Upper lobe of left lung (tissue), 6 donors: ENCODE data around the gene CNGB1. TPM values are rescaled to one million over a fixed set of nuclear protein-coding genes. Genes with fewer than 3 reads are reported as not detected.
"Not testable (repeated sequence)": the region's sequence is repeated elsewhere in the genome, so short reads cannot be mapped to it uniquely, and the experiment has no call there.

Source experiments
- ATAC-seq, 2 donors: fragments of 200-7000 bp; cut with Tn5 transposase; one replicate each; pipeline ENCODE4 v1.9.1; 2022; ENCODE audit warnings: mild to moderate bottlenecking in 2 of 2, moderate library complexity in 2 of 2; ENCODE audit not compliant: low FRiP score in 2 of 2
- DNase-seq, 2 donors: peaks; one replicate each; pipeline ENCODE4 v3.0.0-alpha.2; 2019 to 2020
- H3K27ac ChIP-seq, 4 donors: fragments of 200-600 bp; sonication (generic); one replicate each; pipeline ENCODE4 v1.5.1; 2016 to 2019
- H3K27me3 ChIP-seq, 4 donors: fragments of 200-600 bp; sonication (generic); one replicate each; pipeline ENCODE4 v1.5.1; 2017 to 2019
- H3K36me3 ChIP-seq, 4 donors: fragments of 200-600 bp; sonication (generic); one replicate each; pipeline ENCODE4 v1.5.1; 2016 to 2019
- H3K4me1 ChIP-seq, 4 donors: fragments of 200-600 bp; sonication (generic); one replicate each; pipeline ENCODE4 v1.5.1; 2018 to 2019
- H3K4me3 ChIP-seq, 4 donors: fragments of 200-600 bp; sonication (generic); one replicate each; pipeline ENCODE4 v1.5.1; 2017 to 2019; ENCODE audit warnings: mild to moderate bottlenecking in 2 of 4, moderate library complexity in 1 of 4
- H3K9me3 ChIP-seq, 4 donors: fragments of 200-600 bp; sonication (generic); one replicate each; pipeline ENCODE4 v1.5.1; 2018 to 2019
- CTCF ChIP-seq, 6 experiments: fragments of 450-650 bp in 4 of 6; fragments of 200-600 bp in 2 of 6; sonication (generic) in 2 of 6; IDR thresholded peaks; one replicate each; pipeline ENCODE4 v1.5.1; 2016 to 2019; ENCODE audit warnings: antibody characterized with exemption in 6 of 6
- EP300 ChIP-seq, 4 donors: sonication (generic); formaldehyde crosslinking; IDR thresholded peaks; one replicate each; pipeline ENCODE4 v1.5.1; 2017; ENCODE audit warnings: antibody characterized with exemption in 4 of 4, control low read depth in 2 of 4
- POLR2A ChIP-seq, 4 donors: fragments of 450-650 bp; IDR thresholded peaks; one replicate each; pipeline ENCODE4 v1.5.1; 2016 to 2017; ENCODE audit warnings: antibody characterized with exemption in 4 of 4, mild to moderate bottlenecking in 2 of 4
- POLR2AphosphoS5 ChIP-seq, 2 donors: sonication (generic); formaldehyde crosslinking; IDR thresholded peaks; one replicate each; pipeline ENCODE4 v1.5.1; 2017; ENCODE audit warnings: antibody characterized with exemption in 2 of 2
- WGBS, 2 donors: methylation state at CpG; one replicate each; pipeline ENCODE4 v1.1.5; 2017 to 2018; 5-methylcytosine and 5-hydroxymethylcytosine counted together
- total RNA-seq, 6 donors: library from RNA; depleted of rRNA in 4 of 6; stranded (reverse); fragments of >200 nt in 4 of 6; gene quantifications; one replicate each; pipeline versions ENCODE4 v1.1.0 to v1.2.1, GENCODE V29; 2016 to 2021
- donor health status: DM: no; HTN: no; CAD: no; lungs with moderate emphysema.
- donor health status: DM: no; HTN: yes; CAD: no; lungs with severe emphysema.

The CNGB1 gene
- total RNA-seq, 6 donors from 2014 or later, result 0.06 to 0.39 TPM; not detected in 4

- no peaks in the 10 kb centered on the region for H3K27me3 ChIP-seq
- no peak overlapping the region for H3K4me3 ChIP-seq
- H3K4me1 ChIP-seq, result no peaks in the 10 kb centered on the region
- no peak overlapping the region for H3K27ac ChIP-seq
- H3K9me3 ChIP-seq, result no peaks in the 10 kb centered on the region
- 78% methylated on average over 5 of the region's 5 CpGs for WGBS, 2 donors
- TF ChIP-seq POLR2A (IDR thresholded peaks at IDR 0.05) (no peak), POLR2AphosphoS5 (IDR thresholded peaks at IDR 0.05) (no peak)
- no peak for ATAC-seq
- no peaks in the 10 kb centered on the region for H3K36me3 ChIP-seq
- no peak for DNase-seq
These were observed 95.6 kb downstream of the CNGB1 start for GRCh38 chr16:57875347-57875746.

GRCh38 chr16:57873218-57873617, 97.7 kb downstream of the CNGB1 start:
- no peak for TF ChIP-seq CTCF (IDR thresholded peaks at IDR 0.05)
- no peak for TF ChIP-seq POLR2A (IDR thresholded peaks at IDR 0.05)
- TF ChIP-seq POLR2AphosphoS5 (IDR thresholded peaks at IDR 0.05), result no peak
- TF ChIP-seq EP300 (IDR thresholded peaks at IDR 0.05), result no peak
- Histone ChIP-seq H3K27ac (no peak overlapping the region), H3K4me1 (no peaks in the 10 kb centered on the region), H3K4me3 (no peak overlapping the region), H3K27me3 (no peaks in the 10 kb centered on the region), H3K9me3 (no peaks in the 10 kb centered on the region), H3K36me3 (no peaks in the 10 kb centered on the region)
- WGBS, 2 donors, result 26 to 33% methylated on average over 11 of the region's 11 CpGs
- ATAC-seq (no peak), DNase-seq (no peak)

GRCh38 chr16:57872764-57873163, 98.2 kb downstream of the CNGB1 start:
- WGBS, 2 donors, result 73 to 87% methylated on average over 12 of the region's 12 CpGs
- H3K36me3 ChIP-seq, H3K9me3 ChIP-seq, H3K27me3 ChIP-seq, ATAC-seq, H3K27ac ChIP-seq, H3K4me1 ChIP-seq, DNase-seq, H3K4me3 ChIP-seq: not testable (repeated sequence)

GRCh38 chr16:57871456-57871855, 99.5 kb downstream of the CNGB1 start:
- no peak overlapping the region for H3K4me3 ChIP-seq
- ATAC-seq (no peak), DNase-seq (no peak)
- H3K9me3 ChIP-seq, result no peaks in the 10 kb centered on the region
- H3K27me3 ChIP-seq, result no peaks in the 10 kb centered on the region
- H3K4me1 ChIP-seq, result no peaks in the 10 kb centered on the region
- TF ChIP-seq POLR2A (IDR thresholded peaks at IDR 0.05) (no peak), CTCF (IDR thresholded peaks at IDR 0.05) (no peak), EP300 (IDR thresholded peaks at IDR 0.05) (no peak), POLR2AphosphoS5 (IDR thresholded peaks at IDR 0.05) (no peak)
- WGBS, 2 donors, result 71 to 88% methylated on average over 1 of the region's 1 CpG
- H3K27ac ChIP-seq, result no peak overlapping the region
- H3K36me3 ChIP-seq, result no peaks in the 10 kb centered on the region

- 77 to 80% methylated on average over 7 of the region's 7 CpGs for WGBS, 2 donors
- no peak for DNase-seq
- no peak overlapping the region for H3K27ac ChIP-seq
- no peak overlapping the region for H3K4me3 ChIP-seq
- H3K9me3 ChIP-seq, result no peaks in the 10 kb centered on the region
- H3K4me1 ChIP-seq, result no peaks in the 10 kb centered on the region
- no peaks in the 10 kb centered on the region for H3K36me3 ChIP-seq
- ATAC-seq, result no peak
- no peaks in the 10 kb centered on the region for H3K27me3 ChIP-seq
- TF ChIP-seq POLR2A (IDR thresholded peaks at IDR 0.05) (no peak), POLR2AphosphoS5 (IDR thresholded peaks at IDR 0.05) (no peak), EP300 (IDR thresholded peaks at IDR 0.05) (no peak), CTCF (IDR thresholded peaks at IDR 0.05) (no peak)
These were observed 100.0 kb downstream of the CNGB1 start for GRCh38 chr16:57870753-57871454.

- Histone ChIP-seq H3K4me3 (no peak overlapping the region), H3K27ac (no peak overlapping the region), H3K36me3 (no peaks in the 10 kb centered on the region), H3K27me3 (no peaks in the 10 kb centered on the region), H3K9me3 (no peaks in the 10 kb centered on the region), H3K4me1 (no peaks in the 10 kb centered on the region)
- WGBS, 2 donors, result 89 to 94% methylated on average over 13 of the region's 13 CpGs
- TF ChIP-seq POLR2A (IDR thresholded peaks at IDR 0.05) (no peak), POLR2AphosphoS5 (IDR thresholded peaks at IDR 0.05) (no peak), EP300 (IDR thresholded peaks at IDR 0.05) (no peak), CTCF (IDR thresholded peaks at IDR 0.05) (no peak)
- DNase-seq (no peak), ATAC-seq (no peak)
These were observed 101.9 kb downstream of the CNGB1 start for GRCh38 chr16:57868913-57869520.
